ENCODE results near the gene PRKCH.
"Not testable (repeated sequence)": the region's sequence is repeated elsewhere in the genome, so short reads cannot be mapped to it uniquely, and the experiment has no call there.

PRKCH gene

DNA sequence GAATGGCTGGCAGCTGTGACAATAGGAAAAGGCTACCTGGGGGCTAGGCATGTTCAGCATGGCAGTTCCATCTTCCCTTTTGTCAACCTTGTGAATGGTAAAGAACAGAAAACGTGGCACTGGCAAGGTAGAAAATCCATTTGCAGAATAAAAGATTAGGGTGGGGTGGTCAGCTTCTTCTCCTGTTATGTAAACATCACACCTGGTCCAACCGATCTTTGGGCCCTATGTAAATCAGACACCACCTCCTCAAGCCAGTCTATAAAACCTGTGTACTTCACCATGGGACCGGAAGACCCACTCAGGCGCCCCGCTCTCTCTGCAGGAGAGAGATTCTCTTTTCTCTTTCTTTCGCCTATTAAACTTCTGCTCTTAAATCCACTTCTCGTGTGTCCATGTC is 20.6 kb upstream of the PRKCH start:
- intact Hi-C loops (cut with DNase I) = no loop called here

DNA sequence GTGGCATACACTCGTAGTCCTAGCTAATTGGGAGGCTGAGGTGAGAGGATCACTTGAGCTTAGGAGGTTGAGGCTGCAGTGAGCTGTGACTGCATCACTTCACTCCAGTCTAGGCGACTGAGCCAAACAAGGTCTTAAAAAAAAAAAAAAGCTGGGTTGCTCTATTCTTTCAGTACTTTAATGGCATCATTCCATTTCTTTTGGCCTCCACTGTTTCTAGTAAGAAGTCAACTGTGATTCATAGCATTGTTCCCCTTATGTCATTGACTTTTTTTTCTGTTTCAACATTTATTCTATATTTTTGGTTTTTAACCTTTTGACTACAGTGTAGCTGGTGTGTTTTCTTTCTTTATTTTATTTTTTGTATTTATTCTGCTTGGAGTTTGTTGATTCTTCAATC is 16.7 kb upstream of the PRKCH start:
- DNase-seq = no peak
- intact Hi-C loops (cut with DNase I) = no loop called here

More for the DNA sequence above, 20.6 kb upstream of the PRKCH start:
- DNase-seq = no peak

DNA sequence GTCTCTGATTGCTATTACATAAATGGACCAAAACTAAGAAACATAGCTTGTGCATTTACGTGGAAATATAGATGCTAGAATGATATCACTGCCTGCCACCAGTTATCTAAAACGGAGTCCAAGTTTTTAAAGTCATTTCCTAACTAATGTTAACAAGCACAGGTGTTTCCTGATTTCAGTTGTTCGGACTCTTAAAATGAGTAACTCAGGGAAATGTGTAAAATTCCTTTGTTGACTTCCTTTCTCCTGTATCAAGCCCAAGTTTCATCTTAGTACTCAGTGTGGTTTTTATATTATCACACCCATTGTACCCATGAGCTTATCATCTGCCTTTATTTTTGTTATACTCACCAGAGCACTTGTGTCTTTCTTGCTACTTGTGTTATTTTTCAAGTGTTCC is 13.2 kb upstream of the PRKCH start:
- intact Hi-C loops (cut with DNase I) = no loop called here

GRCh38 chr14:61308701-61309100 is 12.7 kb upstream of the PRKCH start:
- DNase-seq; intact Hi-C loops (cut with DNase I): not testable (repeated sequence)

More for the DNA sequence above, 13.2 kb upstream of the PRKCH start:
- DNase-seq = no peak

DNA sequence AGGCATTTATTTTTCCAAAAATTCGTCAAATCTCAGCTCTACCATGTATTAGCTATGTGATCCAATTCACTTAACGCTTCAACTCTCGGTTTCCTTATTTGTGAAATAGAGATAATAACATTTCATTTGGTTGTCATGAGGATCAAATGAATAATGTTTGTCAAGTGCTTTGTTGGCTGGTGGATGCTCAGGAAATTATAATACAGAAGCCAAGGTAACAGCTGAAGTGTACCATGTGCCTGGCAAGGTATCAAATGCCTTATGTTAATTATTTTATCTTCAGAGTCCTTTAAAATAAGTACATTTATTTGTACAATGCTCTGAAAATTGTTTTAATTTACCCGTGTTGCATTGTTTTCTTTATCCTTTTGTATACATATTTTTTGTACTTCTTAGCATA is 6.1 kb upstream of the PRKCH start:
- intact Hi-C loops (cut with DNase I) = no loop called here
- DNase-seq = no peak

- intact Hi-C loops (cut with DNase I) = no loop called here
These were observed 2.3 kb upstream of the PRKCH start for GRCh38 chr14:61319086-61319485.

GRCh38 chr14:61319706-61320105 is 1.7 kb upstream of the PRKCH start:
- no peak for DNase-seq
- intact Hi-C loops (cut with DNase I) = no loop called here

More at GRCh38 chr14:61319086-61319485, 2.3 kb upstream of the PRKCH start:
- no peak for DNase-seq

DNA sequence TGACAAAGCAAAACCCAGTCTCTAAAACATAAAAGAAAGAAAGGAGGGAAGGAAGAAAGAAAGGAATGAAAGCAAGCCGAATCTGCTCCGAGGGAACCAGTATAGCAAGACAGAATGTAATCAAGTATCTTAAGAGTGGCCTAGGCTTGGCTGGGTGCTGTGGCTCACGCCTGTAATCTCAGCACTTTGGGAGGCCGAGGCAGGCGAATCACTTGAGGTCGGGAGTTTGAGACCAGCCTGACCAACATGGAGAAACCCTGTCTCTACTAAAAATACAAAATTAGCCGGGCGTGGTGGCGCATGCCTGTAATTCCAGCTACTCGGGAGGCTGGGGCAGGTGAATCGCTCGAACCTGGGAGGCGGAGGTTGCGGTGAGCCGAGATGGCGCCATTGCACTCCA is 1.2 kb upstream of the PRKCH start:
- DNase-seq; intact Hi-C loops (cut with DNase I): not testable (repeated sequence)

GRCh38 chr14:61320806-61321384 is 484 bp upstream of the PRKCH start:
- intact Hi-C loops (cut with DNase I) = no loop called here
- no peak for DNase-seq

DNA sequence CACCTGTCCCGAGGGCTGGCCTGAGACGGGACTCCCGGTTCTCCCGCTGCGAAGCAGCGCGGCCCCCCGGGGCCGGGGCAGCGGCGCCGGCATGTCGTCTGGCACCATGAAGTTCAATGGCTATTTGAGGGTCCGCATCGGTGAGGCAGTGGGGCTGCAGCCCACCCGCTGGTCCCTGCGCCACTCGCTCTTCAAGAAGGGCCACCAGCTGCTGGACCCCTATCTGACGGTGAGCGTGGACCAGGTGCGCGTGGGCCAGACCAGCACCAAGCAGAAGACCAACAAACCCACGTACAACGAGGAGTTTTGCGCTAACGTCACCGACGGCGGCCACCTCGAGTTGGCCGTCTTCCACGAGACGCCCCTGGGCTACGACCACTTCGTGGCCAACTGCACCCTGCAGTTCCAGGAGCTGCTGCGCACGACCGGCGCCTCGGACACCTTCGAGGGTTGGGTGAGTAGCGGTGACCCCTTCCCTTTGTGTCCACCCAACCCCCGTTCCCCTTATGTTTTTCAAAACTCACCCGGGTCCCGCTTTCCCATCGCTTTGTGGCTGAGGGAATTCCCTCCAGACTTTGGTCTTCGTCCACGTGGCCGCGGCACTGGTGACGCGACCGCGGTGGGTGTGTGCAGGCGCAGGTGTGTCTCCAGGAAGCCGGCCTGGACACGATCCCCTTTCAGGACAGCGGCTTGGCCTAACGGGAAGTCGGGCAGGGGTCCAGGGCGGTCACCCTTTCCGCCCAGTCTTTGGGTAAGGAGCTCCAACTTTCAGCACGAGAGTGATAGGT is 826 bp downstream of the PRKCH start:
- intact Hi-C loops (cut with DNase I) = no loop called here
- peak in 10 of 42 donors; percentile 8 to 50 (median 32) for DNase-seq

DNA sequence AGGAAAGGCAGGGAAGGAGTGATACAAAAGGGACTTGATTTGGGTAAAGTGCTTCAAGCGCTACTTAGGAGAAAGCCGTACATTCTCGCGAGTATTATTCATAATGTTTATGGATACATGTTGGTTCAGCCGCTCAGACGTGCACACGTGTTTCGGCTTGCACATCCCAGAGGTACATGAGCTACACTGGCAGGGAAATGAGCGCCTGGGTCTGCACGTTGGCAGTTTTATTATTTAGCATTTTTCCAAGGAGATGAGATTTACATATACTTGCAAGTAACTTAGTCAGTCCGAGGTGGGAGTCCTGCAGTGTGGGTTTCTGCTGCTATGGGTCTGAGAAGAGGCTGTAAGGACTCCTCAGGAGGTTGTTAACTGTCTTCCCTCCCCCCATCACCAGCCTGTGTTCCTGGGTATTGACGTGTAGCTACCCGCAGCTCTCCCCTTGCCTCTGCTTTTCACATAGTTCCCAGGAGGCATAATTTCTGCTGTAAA is 1.5 kb downstream of the PRKCH start:
- intact Hi-C loops (cut with DNase I) = no loop called here
- DNase-seq = peak in 4 of 42 donors; percentile 15 to 44 (median 27)

- intact Hi-C loops (cut with DNase I) = no loop called here
- no peak for DNase-seq
These were observed 2.6 kb downstream of the PRKCH start for GRCh38 chr14:61323970-61324369.

GRCh38 chr14:61325166-61325565 is 3.8 kb downstream of the PRKCH start:
- DNase-seq = no peak
- intact Hi-C loops (cut with DNase I) = no loop called here

GRCh38 chr14:61326146-61326545 is 4.8 kb downstream of the PRKCH start:
- intact Hi-C loops (cut with DNase I) = no loop called here
- DNase-seq = no peak

GRCh38 chr14:61326847-61327246 is 5.5 kb downstream of the PRKCH start:
- intact Hi-C loops (cut with DNase I) = no loop called here
- peak in 3 of 42 donors; percentile 22 to 54 (median 22) for DNase-seq

- intact Hi-C loops (cut with DNase I) = no loop called here
- DNase-seq = no peak
These were observed 7.4 kb downstream of the PRKCH start for GRCh38 chr14:61328626-61329262.

- intact Hi-C loops (cut with DNase I) = no loop called here
- no peak for DNase-seq
These were observed 8.2 kb downstream of the PRKCH start for GRCh38 chr14:61329478-61330051.

DNA sequence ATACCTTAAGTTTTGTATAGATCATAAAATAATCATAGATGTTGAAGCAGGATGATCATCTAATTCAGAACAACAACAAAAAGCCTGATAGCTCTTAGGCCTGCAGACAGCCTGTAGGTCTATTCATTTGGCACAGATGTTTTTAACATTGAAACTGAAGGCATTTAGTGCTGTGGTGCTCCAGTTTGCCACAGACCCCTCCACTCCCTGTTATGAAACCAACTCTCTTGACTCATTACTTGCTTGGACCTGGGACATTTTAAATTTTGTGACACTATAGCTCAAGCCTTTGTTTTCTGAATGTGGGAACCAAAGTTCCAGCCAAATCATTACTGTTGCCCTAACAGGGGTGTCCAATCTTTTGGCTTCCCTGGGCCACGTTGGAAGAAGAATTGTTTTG is 9.1 kb downstream of the PRKCH start:
- no peak for DNase-seq
- intact Hi-C loops (cut with DNase I) = no loop called here

DNA sequence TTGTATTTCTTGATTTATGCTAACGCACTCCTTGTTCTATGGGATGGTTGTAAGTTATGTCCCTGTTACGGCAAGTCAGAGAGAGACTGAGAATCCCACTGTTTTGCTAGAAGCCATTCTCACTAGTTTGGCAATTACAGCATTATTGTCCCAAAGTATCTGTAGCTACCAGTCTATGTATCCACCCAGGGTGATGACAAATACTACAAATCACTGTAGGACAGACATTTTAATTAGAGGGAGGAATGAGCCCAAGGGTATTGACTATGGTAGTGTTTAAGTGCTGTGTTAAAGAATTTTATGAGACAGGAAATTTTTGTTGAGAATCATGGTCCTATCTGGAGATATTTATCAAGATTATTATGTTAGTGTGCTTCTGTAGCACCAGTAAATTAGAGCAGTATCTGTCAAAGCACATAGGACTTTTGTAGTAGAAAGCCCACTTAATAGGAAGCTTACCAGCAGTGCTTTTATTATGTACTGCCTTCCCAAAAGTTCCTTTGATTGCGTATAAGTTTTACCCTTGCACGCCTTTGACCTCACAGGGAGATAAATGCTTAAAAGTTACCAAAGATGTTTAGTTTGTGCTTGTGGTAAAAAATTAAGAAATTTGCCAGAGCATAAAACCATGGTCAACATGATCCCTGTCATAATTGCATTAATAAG is 10.7 kb downstream of the PRKCH start:
- intact Hi-C loops (cut with DNase I) = no loop called here
- DNase-seq = no peak

Data from head of caudate nucleus (tissue), 42 donors.